Parathyroid adenoma (tissue), 2 donors: Measurements from ENCODE around the gene SEMA4C.

Experiments
- H2AFZ ChIP-seq: fragments of 300-600 bp; sonication (generic); one replicate; pipeline ENCODE4 v1.7.0; 2017; ENCODE audit warnings: antibody characterized with exemption, mild to moderate bottlenecking
- H3K27ac ChIP-seq: fragments of 300-600 bp; sonication (generic); one replicate; pipeline ENCODE4 v1.7.0; 2017
- H3K27me3 ChIP-seq: fragments of 300-600 bp; sonication (generic); one replicate; pipeline ENCODE4 v1.7.0; 2017; ENCODE audit warnings: low read length; ENCODE audit not compliant: control insufficient read depth, insufficient read depth
- H3K36me3 ChIP-seq: fragments of 300-600 bp; sonication (generic); one replicate; pipeline ENCODE4 v1.7.0; 2017; ENCODE audit warnings: low read length; ENCODE audit not compliant: control insufficient read depth, insufficient read depth
- H3K4me1 ChIP-seq: fragments of 300-600 bp; sonication (generic); one replicate; pipeline ENCODE4 v1.7.0; 2017; ENCODE audit warnings: control low read depth
- H3K4me2 ChIP-seq: fragments of 300-600 bp; sonication (generic); one replicate; pipeline ENCODE4 v1.7.0; 2017; ENCODE audit warnings: low read length
- H3K4me3 ChIP-seq: fragments of 300-600 bp; sonication (generic); one replicate; pipeline ENCODE4 v1.7.0; 2017; ENCODE audit warnings: low read depth, low read length
- H3K79me2 ChIP-seq: fragments of 300-600 bp; sonication (generic); one replicate; pipeline ENCODE4 v1.7.0; 2017; ENCODE audit warnings: control low read depth
- H3K9ac ChIP-seq: fragments of 300-600 bp; sonication (generic); one replicate; pipeline ENCODE4 v1.7.0; 2017; ENCODE audit warnings: mild to moderate bottlenecking
- H3K9me3 ChIP-seq: fragments of 300-600 bp; sonication (generic); one replicate; pipeline ENCODE4 v1.7.0; 2017; ENCODE audit warnings: low read length; ENCODE audit not compliant: control insufficient read depth
- TF ChIP-seq, protein P1 (sequence below): fragments of 300-600 bp; sonication (generic); IDR thresholded peaks from one replicate; pipeline ENCODE4 v1.7.0; 2017; ENCODE audit warnings: antibody characterized with exemption, mild to moderate bottlenecking
- donor health status: primary hyperparathyroidism.

Gene SEMA4C

DNA sequence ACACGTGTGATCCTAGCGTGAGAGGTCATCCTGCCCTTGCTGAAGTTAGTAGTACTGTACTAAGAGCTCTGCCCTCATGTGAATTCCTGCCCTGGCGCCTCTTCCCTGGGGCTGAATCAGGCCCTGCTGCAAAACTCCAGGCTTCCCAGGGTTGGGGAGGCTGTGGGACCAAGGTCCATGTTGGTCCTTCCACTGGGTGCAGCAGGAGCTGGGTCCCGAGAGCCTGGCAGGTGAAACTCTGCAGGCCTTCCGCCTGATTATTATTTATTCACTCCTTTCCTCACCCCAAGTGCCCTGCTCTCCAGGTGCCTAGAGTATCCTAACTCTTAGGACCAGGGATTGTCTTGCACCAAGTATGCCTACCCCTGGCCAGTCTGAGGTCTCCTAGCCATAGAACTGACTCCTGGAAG, 59.1 kb downstream of the SEMA4C start:
- no peaks in the 10 kb centered on the region for H3K27me3 ChIP-seq
- no peak overlapping the region for H3K9ac ChIP-seq
- peaks cover 3% of the 10 kb centered on the region for H3K4me1 ChIP-seq
- TF ChIP-seq, protein P1, sequence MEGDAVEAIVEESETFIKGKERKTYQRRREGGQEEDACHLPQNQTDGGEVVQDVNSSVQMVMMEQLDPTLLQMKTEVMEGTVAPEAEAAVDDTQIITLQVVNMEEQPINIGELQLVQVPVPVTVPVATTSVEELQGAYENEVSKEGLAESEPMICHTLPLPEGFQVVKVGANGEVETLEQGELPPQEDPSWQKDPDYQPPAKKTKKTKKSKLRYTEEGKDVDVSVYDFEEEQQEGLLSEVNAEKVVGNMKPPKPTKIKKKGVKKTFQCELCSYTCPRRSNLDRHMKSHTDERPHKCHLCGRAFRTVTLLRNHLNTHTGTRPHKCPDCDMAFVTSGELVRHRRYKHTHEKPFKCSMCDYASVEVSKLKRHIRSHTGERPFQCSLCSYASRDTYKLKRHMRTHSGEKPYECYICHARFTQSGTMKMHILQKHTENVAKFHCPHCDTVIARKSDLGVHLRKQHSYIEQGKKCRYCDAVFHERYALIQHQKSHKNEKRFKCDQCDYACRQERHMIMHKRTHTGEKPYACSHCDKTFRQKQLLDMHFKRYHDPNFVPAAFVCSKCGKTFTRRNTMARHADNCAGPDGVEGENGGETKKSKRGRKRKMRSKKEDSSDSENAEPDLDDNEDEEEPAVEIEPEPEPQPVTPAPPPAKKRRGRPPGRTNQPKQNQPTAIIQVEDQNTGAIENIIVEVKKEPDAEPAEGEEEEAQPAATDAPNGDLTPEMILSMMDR: no peak
- H3K27ac ChIP-seq: no peak overlapping the region
- no peak overlapping the region for H2AFZ ChIP-seq
- H3K4me2 ChIP-seq: no peak overlapping the region
- H3K36me3 ChIP-seq: no peaks in the 10 kb centered on the region
- no peaks in the 10 kb centered on the region for H3K79me2 ChIP-seq
- H3K9me3 ChIP-seq: no peaks in the 10 kb centered on the region
- H3K4me3 ChIP-seq: no peak overlapping the region

DNA sequence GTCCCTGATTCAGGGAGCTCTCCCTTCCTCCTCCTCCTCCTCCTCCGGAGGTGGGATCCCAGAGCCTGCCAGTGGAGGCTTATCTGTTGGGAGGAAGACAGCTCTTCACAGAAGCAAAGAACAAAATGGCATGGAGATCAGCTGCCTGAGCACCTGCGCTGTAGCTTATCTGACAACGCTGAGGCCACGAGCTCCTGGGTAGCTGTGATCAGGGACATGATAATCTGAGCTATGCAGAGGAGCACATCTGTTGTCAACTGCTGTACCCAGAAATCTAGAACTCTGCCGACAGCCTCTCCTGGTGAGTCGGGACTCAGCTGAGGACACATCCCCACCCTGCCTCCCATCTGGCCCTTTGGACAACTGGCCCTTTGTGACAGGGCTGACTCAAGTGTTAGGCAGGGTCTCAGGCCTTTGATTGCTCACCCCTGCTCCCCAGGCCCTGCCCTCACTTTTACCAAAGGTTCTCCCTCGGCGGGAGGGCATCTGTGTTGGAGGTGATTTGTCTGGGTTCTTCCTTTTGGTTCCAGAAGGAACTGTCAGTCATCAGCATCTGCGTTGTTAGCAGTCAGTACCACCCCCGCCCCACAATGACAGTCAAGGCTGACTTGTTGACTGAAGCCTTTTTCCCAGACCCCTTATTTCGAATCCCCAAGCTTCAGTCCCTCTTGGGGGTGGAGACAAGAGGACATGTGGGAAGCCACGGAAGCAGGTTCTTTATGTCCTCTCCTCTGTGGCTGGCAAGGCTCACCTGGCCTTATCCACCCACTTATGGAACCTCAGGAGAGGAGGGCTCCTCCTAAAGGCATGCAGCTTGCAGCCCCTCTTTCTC, 59.7 kb downstream of the SEMA4C start:
- H2AFZ ChIP-seq: no peak overlapping the region
- no peak overlapping the region for H3K27ac ChIP-seq
- H3K4me1 ChIP-seq: peaks cover 3% of the 10 kb centered on the region
- TF ChIP-seq, protein P1: no peak
- no peaks in the 10 kb centered on the region for H3K36me3 ChIP-seq
- no peak overlapping the region for H3K9ac ChIP-seq
- no peaks in the 10 kb centered on the region for H3K79me2 ChIP-seq
- no peaks in the 10 kb centered on the region for H3K27me3 ChIP-seq
- H3K4me2 ChIP-seq: no peak overlapping the region
- no peak overlapping the region for H3K4me3 ChIP-seq
- no peaks in the 10 kb centered on the region for H3K9me3 ChIP-seq
